Measurements from ENCODE around the gene RECQL5. TPM values are rescaled to one million over a fixed set of nuclear protein-coding genes. Genes with fewer than 3 reads are reported as not detected.

RECQL5 gene
- total RNA-seq, 4 donors from 2014 or later, result 25.1 to 82.8 (median 34.0) TPM

DNA sequence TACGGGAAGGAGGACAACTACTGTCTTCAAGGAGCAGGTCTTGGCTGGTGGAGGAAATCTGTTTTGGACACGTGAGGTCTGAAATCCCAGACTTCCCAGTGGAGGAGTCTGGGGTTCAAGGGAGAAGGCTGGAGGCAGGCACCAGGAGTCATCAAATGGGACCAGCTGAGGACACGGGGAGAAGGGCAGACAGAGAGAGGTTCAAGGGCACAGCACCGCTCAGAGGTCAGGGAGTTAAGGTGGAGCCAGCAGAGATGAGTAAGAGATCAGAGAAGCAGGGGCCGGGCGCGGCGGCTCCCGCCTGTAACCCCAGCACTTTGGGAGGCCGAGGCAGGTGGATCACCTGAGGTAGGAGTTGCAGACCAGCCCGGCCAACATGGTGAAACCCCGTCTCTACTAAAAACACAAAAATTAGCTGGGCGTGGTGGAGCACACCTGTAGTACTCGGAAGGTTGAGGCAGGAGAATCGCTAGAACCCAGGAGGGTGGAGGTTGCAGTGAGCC lies 44.1 kb downstream of the RECQL5 start:
- Histone ChIP-seq H3K9me3 (no peaks in the 10 kb centered on the region), H3K27me3 (no peaks in the 10 kb centered on the region), H3K4me1 (no peaks in the 10 kb centered on the region), H3K27ac (no peak overlapping the region), H3K4me3 (no peak overlapping the region), H3K36me3 (peaks cover 0 to 86% (median 8%) of the 10 kb centered on the region in 3 donors)
- intact Hi-C loops (cut with DNase I), result no loop called here
- WGBS, 2 donors, result 84 to 86% methylated on average over 12 to 15 of the region's 15 CpGs
- no peak for DNase-seq
- no peak for TF ChIP-seq POLR2A (IDR thresholded peaks at IDR 0.05)

DNA sequence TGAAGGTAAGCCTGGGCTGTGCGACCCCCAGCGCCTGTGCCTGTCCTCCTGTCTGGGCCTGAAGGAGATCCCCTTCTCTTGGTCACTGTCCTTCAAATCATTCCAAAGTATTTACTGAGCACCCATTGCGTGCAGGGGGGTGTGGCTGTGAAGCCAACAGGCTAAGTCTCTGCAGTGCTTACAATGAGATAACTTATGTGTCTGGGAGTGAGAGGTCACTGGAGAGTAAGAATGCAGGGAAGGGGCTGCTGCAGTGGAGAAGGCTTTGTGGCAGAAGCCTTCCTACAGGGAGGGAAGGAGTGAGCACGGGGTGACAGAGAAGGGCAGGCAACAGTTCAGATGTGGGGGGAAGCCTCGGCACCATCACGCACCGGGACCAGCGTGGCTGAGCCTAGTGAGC lies 44.9 kb downstream of the RECQL5 start:
- intact Hi-C loops (cut with DNase I), result no loop called here
- Histone ChIP-seq H3K9me3 (no peaks in the 10 kb centered on the region), H3K27me3 (no peaks in the 10 kb centered on the region), H3K4me3 (no peak overlapping the region), H3K4me1 (no peaks in the 10 kb centered on the region), H3K36me3 (peaks cover 0 to 86% (median 8%) of the 10 kb centered on the region in 3 donors), H3K27ac (no peak overlapping the region)
- TF ChIP-seq, protein P1, sequence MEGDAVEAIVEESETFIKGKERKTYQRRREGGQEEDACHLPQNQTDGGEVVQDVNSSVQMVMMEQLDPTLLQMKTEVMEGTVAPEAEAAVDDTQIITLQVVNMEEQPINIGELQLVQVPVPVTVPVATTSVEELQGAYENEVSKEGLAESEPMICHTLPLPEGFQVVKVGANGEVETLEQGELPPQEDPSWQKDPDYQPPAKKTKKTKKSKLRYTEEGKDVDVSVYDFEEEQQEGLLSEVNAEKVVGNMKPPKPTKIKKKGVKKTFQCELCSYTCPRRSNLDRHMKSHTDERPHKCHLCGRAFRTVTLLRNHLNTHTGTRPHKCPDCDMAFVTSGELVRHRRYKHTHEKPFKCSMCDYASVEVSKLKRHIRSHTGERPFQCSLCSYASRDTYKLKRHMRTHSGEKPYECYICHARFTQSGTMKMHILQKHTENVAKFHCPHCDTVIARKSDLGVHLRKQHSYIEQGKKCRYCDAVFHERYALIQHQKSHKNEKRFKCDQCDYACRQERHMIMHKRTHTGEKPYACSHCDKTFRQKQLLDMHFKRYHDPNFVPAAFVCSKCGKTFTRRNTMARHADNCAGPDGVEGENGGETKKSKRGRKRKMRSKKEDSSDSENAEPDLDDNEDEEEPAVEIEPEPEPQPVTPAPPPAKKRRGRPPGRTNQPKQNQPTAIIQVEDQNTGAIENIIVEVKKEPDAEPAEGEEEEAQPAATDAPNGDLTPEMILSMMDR (IDR thresholded peaks at IDR 0.05), result no peak
- no peak for TF ChIP-seq POLR2A (IDR thresholded peaks at IDR 0.05)
- 79 to 84% methylated on average over 5 of the region's 8 CpGs for WGBS, 2 donors
- DNase-seq, result no peak

DNA sequence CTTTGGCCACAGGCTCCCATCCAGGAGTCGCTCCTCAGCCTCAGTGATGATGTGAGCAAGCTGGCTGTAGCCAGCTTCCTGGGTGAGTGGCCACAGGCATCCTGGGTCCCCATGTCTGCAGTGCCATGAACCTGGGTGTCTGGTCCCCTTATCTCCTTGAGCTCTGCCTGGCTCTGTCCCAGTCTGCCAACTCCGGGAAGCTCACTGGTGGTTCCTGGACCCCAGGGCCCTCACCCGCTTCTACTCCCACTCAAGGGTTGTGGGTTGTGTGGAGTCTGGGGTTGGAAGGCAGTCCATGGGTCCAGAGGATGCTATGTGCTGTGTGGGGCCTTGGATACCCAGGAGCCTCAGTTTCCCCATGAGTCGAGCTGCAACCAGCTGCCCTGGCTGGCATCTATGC lies 45.5 kb downstream of the RECQL5 start:
- TF ChIP-seq POLR2A (IDR thresholded peaks at IDR 0.05), result no peak
- TF ChIP-seq, protein P1 (IDR thresholded peaks at IDR 0.05), result no peak
- no peak for DNase-seq
- Histone ChIP-seq H3K27me3 (no peaks in the 10 kb centered on the region), H3K36me3 (peaks cover 0 to 86% (median 8%) of the 10 kb centered on the region in 3 donors), H3K4me3 (no peak overlapping the region), H3K9me3 (no peaks in the 10 kb centered on the region), H3K27ac (no peak overlapping the region), H3K4me1 (no peaks in the 10 kb centered on the region)
- WGBS, 2 donors, result no CpG with 5 or more reads among the region's 4 CpGs
- intact Hi-C loops (cut with DNase I), result no loop called here

DNA sequence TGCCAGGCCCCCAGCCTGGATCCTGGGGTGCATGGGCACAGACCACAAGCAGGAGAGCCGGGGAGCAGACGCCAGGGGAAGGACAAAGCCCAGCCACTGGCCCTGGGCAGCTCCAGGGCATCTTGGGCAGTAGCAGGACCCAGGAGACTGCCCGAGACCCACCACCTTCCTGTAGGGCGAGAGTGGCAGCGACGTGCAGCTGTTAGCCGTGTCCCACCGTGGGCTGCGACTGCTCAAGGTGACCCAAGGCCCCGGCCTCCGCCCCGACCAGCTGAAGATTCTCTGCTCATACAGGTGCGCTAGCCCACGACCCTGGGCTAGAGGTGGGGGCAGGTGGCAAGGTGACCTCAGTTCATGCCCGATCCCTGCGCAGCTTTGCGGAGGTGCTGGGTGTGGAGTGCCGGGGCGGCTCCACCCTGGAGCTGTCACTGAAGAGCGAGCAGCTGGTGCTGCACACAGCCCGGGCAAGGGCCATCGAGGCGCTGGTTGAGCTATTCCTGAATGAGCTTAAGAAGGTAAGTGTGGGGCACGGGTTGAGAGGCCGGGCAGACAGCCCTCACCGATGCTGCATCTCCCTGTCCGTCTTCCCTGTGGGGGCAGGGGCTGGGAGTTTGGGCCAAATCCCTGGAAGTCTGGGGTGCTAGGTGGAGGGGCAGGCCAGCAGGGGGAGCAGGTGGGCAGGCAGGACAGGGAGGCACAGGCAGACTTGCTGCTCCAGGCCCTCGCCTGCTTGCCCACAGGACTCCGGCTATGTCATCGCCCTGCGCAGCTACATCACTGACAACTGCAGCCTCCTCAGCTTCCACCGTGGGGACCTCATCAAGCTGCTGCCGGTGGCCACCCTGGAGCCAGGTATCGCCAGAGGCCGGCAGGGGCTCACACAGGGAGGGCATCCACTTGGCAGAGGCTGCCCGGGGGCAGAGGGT lies 47.2 kb downstream of the RECQL5 start:
- intact Hi-C loops (cut with DNase I), result no loop called here
- H3K27me3 ChIP-seq, result no peaks in the 10 kb centered on the region
- no peaks in the 10 kb centered on the region for H3K9me3 ChIP-seq
- 68 to 100% methylated on average over 2 to 8 of the region's 36 CpGs for WGBS, 2 donors
- no peak for DNase-seq
- H3K27ac ChIP-seq, result no peak overlapping the region
- H3K4me1 ChIP-seq, result no peaks in the 10 kb centered on the region
- H3K4me3 ChIP-seq, result no peak overlapping the region
- peaks cover 0 to 86% (median under 1%) of the 10 kb centered on the region in 3 donors for H3K36me3 ChIP-seq
- TF ChIP-seq POLR2A (IDR thresholded peaks at IDR 0.05), result no peak
- TF ChIP-seq, protein P1 (IDR thresholded peaks at IDR 0.05), result peak in 2 of 6 experiments; percentile 8 to 37

DNA sequence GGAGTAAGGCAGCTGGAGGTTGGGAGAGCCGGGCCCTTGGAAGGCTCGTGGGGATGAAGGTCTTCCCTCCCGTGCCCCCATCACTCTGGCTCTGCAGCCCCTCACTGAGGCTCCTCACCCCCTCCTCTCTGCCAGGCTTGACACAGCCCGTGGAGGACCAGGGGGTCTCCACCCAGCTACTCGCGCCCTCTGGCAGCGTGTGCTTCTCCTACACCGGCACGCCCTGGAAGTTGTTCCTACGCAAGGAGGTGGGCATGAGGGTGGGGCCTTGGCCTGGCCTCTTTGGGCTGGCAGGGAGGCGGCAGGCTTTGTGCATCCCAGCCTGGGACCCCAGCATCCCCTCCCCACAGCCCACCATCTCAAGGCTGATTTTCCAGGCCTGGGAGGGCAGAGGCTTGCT lies 49.3 kb downstream of the RECQL5 start:
- Histone ChIP-seq H3K4me1 (peaks cover 0 to 4% (median 0%) of the 10 kb centered on the region in 3 donors), H3K27me3 (no peaks in the 10 kb centered on the region), H3K4me3 (no peak overlapping the region), H3K36me3 (peaks cover 0 to 93% (median 0%) of the 10 kb centered on the region in 3 donors), H3K27ac (no peak overlapping the region), H3K9me3 (no peaks in the 10 kb centered on the region)
- no peak for DNase-seq
- TF ChIP-seq POLR2A (IDR thresholded peaks at IDR 0.05), result no peak
- TF ChIP-seq, protein P1 (IDR thresholded peaks at IDR 0.05), result no peak
- intact Hi-C loops (cut with DNase I), result no loop called here
- 80 to 90% methylated on average over 6 to 11 of the region's 11 CpGs for WGBS, 2 donors
